HepG2 (cell line): ENCODE measurements around the gene SLC27A2. TPM values are rescaled to one million over a fixed set of nuclear protein-coding genes. Genes with fewer than 3 reads are reported as not detected.

Source experiments
- FUBP1 ChIP-seq: sonication (generic); formaldehyde crosslinking; IDR thresholded peaks from 2 replicates; pipeline ENCODE4 v1.5.1; 2020; ENCODE audit warnings: missing genetic modification reagents, mild to moderate bottlenecking, borderline replicate concordance
- MTA1 ChIP-seq: sonication (generic); formaldehyde crosslinking; IDR thresholded peaks from 2 replicates; pipeline ENCODE4 v1.4.0; 2020; ENCODE audit warnings: missing genetic modification reagents, mild to moderate bottlenecking, borderline replicate concordance
- PAWR ChIP-seq: sonication (generic); formaldehyde crosslinking; IDR thresholded peaks from 2 replicates; pipeline ENCODE4 v1.4.0; 2020; ENCODE audit warnings: missing genetic modification reagents, mild to moderate bottlenecking, borderline replicate concordance
- SKI ChIP-seq: fragments of 450-650 bp; IDR thresholded peaks from one replicate; pipeline ENCODE4 v1.6.1; 2018; ENCODE audit warnings: mild to moderate bottlenecking; ENCODE audit not compliant: partially characterized antibody
- XRCC5 ChIP-seq: fragments of 200-400 bp; formaldehyde crosslinking; optimal IDR thresholded peaks from 2 replicates; pipeline ENCODE3; 2017; ENCODE audit warnings: mild to moderate bottlenecking, low read length
- ZBTB7B ChIP-seq: sonication (generic); formaldehyde crosslinking; IDR thresholded peaks from 2 replicates; pipeline ENCODE4 v1.4.0; 2020; ENCODE audit warnings: missing genetic modification reagents
- ZNF431 ChIP-seq: sonication (generic); formaldehyde crosslinking; IDR thresholded peaks from 2 replicates; pipeline ENCODE4 v1.9.0; 2022; ENCODE audit warnings: missing genetic modification reagents, low read depth, mild to moderate bottlenecking, borderline replicate concordance
- ZNF563 ChIP-seq: sonication (generic); formaldehyde crosslinking; IDR thresholded peaks from 2 replicates; pipeline ENCODE4 v1.8.0; 2022; ENCODE audit warnings: mild to moderate bottlenecking, moderate library complexity, missing genetic modification reagents
- ZNF598 ChIP-seq: sonication (generic); formaldehyde crosslinking; IDR thresholded peaks from 2 replicates; pipeline ENCODE4 v1.5.1; 2020; ENCODE audit warnings: mild to moderate bottlenecking, missing genetic modification reagents, borderline replicate concordance
- ZNF605 ChIP-seq: sonication (generic); formaldehyde crosslinking; IDR thresholded peaks from 2 replicates; pipeline ENCODE4 v1.8.0; 2022; ENCODE audit warnings: mild to moderate bottlenecking, missing genetic modification reagents
- ZNF609 ChIP-seq: sonication (generic); formaldehyde crosslinking; IDR thresholded peaks from 2 replicates; pipeline ENCODE4 v1.4.0; 2020; ENCODE audit warnings: mild to moderate bottlenecking, missing genetic modification reagents, borderline replicate concordance
- ZNF691 ChIP-seq: sonication (generic); formaldehyde crosslinking; IDR thresholded peaks from 2 replicates; pipeline ENCODE4 v1.4.0; 2020; ENCODE audit warnings: missing genetic modification reagents, low read depth, mild to moderate bottlenecking, borderline replicate concordance
- polyA plus RNA-seq, 8 experiments: library from polyadenylated mRNA; depleted of rRNA in 3 of 8; stranded (reverse) in 7 of 8; unstranded in 1 of 8; fragments of >200 nt; fragmentation: Illumina TruSeq in 4 of 8; extraction: Trizol in 4 of 8; gene quantifications; 2 replicates each; pipeline versions ENCODE4 v1.2.1 to v1.2.3, GENCODE V29; 2011 to 2016; ENCODE audit warnings: low read depth in 4 of 8, missing spikeins in 1 of 8, mixed read lengths in 1 of 8; ENCODE audit not compliant: insufficient read depth in 1 of 8
- total RNA-seq, 5 experiments: library from RNA; depleted of rRNA; stranded (reverse); fragments of >200 nt; fragmentation: Illumina TruSeq; extraction: Trizol; gene quantifications; 2 replicates each; pipeline ENCODE4 v1.2.3, GENCODE V29; 2016; ENCODE audit warnings: low read depth in 1 of 5
- TF ChIP-seq, protein P1 (sequence below): sonication (generic); formaldehyde crosslinking; IDR thresholded peaks from 2 replicates; pipeline ENCODE4 v1.4.0; 2020; ENCODE audit warnings: mild to moderate bottlenecking, missing genetic modification reagents, borderline replicate concordance
- TF ChIP-seq, protein P2 (sequence below): sonication (generic); formaldehyde crosslinking; IDR thresholded peaks from 2 replicates; pipeline ENCODE4 v1.5.1; 2020; ENCODE audit warnings: missing genetic modification reagents, mild to moderate bottlenecking, borderline replicate concordance

Gene SLC27A2
- total and polyA plus RNA-seq, 2 of the 13 experiments (the other 11 are each of a cell fraction or from before 2014, with no cell fraction given) = 14.6 to 23.4 TPM

- 0 out of 2 replicates have a peak, but pooled peaks have one; percentile 16 for TF ChIP-seq ZNF598
- peak; percentile 10 for TF ChIP-seq XRCC5
- peak; percentile 40 for TF ChIP-seq SKI
- TF ChIP-seq, protein P1, sequence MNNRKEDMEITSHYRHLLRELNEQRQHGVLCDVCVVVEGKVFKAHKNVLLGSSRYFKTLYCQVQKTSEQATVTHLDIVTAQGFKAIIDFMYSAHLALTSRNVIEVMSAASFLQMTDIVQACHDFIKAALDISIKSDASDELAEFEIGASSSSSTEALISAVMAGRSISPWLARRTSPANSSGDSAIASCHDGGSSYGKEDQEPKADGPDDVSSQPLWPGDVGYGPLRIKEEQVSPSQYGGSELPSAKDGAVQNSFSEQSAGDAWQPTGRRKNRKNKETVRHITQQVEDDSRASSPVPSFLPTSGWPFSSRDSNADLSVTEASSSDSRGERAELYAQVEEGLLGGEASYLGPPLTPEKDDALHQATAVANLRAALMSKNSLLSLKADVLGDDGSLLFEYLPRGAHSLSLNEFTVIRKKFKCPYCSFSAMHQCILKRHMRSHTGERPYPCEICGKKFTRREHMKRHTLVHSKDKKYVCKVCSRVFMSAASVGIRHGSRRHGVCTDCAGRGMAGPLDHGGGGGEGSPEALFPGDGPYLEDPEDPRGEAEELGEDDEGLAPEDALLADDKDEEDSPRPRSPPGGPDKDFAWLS (CRISPR knock-in tag) = no peak
- TF ChIP-seq PAWR (CRISPR knock-in tag) = no peak
- 0 out of 2 replicates have a peak, but pooled peaks have one; percentile 32 for TF ChIP-seq ZNF605
- TF ChIP-seq ZNF563 (CRISPR knock-in tag) = peak; percentile 71
- TF ChIP-seq ZNF691 (CRISPR knock-in tag) = 0 out of 2 replicates have a peak, but pooled peaks have one; percentile 19
- TF ChIP-seq ZNF431 = peak; percentile 88
- peak; percentile 44; the same call in 1 of the 2 replicates for TF ChIP-seq ZNF609 (CRISPR knock-in tag)
- TF ChIP-seq ZBTB7B (CRISPR knock-in tag) = 0 out of 2 replicates have a peak, but pooled peaks have one; percentile 11
- peak; percentile 80; the same call in 1 of the 2 replicates for TF ChIP-seq MTA1 (CRISPR knock-in tag)
- 0 out of 2 replicates have a peak, but pooled peaks have one; percentile 53 for TF ChIP-seq FUBP1 (CRISPR knock-in tag)
- TF ChIP-seq, protein P2, sequence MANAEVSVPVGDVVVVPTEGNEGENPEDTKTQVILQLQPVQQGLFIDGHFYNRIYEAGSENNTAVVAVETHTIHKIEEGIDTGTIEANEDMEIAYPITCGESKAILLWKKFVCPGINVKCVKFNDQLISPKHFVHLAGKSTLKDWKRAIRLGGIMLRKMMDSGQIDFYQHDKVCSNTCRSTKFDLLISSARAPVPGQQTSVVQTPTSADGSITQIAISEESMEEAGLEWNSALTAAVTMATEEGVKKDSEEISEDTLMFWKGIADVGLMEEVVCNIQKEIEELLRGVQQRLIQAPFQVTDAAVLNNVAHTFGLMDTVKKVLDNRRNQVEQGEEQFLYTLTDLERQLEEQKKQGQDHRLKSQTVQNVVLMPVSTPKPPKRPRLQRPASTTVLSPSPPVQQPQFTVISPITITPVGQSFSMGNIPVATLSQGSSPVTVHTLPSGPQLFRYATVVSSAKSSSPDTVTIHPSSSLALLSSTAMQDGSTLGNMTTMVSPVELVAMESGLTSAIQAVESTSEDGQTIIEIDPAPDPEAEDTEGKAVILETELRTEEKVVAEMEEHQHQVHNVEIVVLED (CRISPR knock-in tag) = peak; percentile 40; the same call in 1 of the 2 replicates
Observed at GRCh38 chr15:50182219-50183013, 420 bp downstream of the SLC27A2 start (continued).
